Cardiac septum (tissue), 1 donor: ENCODE measurements around the gene PHC2. TPM values are rescaled to one million over a fixed set of nuclear protein-coding genes. Genes with fewer than 3 reads are reported as not detected.
A peak's percentile ranks its signal among the peaks of the same experiment; 100 is the strongest.

Experiments used
- DNase-seq: peaks from one replicate; pipeline ENCODE4 v3.0.0-alpha.2; 2020; ENCODE audit warnings: low spot score
- intact Hi-C: fragments of 100-400 bp; cut with DNase I; formaldehyde crosslinking; loops from one replicate; pipeline ENCODE4 v1.14.0; 2022
- total RNA-seq: library from RNA; stranded (reverse); fragmentation: NEBNext Ultra II Directional; extraction: Animal tissue kit (Norgen Biotek cat#: 25700); gene quantifications from one replicate; pipeline ENCODE4 v1.2.1, GENCODE V29; 2021
- donor health status: DM: no; HTN: no; CAD: no.

The PHC2 gene
- total RNA-seq, 1 donor from 2014 or later: 101 TPM

DNA sequence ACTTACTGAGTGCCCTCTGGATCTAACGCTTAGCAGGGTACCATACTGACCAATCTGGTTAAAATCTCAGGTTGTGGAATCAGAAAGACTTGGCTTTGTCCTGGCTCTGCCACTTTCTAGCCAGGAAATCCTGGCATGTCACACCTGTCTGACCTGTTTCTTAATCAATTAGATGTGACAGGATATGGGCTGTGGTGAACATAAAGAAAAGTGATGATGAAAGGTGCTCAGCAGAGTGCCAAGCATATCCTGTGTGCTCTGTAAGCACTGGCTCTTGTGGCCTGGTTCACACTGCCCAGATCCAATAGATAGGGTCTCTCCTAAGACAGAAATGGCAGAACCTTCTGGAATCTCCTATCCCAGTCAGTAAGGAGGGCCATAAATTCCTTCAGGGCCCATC lies 53.9 kb downstream of the PHC2 start:
- intact Hi-C loops: no loop called here
- DNase-seq: no peak

DNA sequence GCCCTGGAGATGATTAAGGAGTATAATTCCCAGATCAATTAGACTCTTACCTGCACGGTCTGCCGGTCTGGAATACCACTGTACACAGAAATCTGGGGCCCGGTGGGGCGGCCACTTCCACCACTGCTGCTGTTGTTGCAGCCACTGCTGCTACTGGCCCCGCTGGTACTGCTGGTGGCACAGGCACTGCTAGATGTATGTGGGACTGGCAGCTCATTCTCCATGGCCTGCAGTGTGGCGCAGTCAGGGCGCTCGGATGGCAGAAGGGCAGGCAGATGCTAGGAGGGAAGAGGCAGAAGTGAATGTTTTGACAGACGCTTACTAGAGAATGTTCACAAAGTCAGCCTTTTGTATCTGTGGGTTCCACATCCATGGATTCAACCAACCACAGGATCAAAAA lies 55.6 kb downstream of the PHC2 start:
- DNase-seq: no peak
- intact Hi-C loops: no loop called here

DNA sequence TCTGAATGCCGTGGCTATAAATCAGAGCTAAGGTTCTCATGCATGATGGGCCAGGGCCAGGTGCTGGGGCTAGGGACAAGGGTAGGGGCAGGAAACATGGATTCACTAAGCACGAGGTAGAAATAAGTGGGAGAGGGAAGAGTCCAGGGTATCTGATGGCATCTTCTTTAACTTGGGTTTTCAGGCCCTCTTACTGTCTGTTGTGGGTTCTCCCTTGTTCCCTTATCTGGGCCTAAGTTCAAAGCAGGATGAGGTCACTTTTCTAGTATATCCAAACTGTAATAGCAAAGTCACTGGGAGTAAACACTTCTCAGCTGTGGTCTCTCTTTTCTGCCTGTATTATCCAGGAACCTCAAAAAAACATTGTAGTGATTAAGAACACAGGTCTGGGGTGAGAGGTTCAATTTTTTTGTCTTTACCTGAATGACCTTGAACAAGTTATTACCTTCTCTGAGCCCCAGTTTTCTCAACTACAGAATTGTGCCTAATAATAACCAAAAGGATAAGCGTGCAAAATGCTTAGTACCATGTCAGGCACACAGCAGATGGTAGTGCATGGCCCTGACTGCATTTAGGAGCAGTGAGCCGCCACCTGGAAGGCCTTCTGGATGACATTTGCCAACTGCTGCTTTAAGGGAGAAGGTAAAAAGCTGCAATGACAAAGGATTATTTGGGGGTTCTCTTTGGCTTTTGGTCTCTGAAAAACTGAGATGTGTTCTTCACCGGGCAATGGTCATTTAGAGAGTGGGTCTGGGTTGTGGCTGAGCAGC lies 56.4 kb downstream of the PHC2 start:
- intact Hi-C loops: no loop called here

DNA sequence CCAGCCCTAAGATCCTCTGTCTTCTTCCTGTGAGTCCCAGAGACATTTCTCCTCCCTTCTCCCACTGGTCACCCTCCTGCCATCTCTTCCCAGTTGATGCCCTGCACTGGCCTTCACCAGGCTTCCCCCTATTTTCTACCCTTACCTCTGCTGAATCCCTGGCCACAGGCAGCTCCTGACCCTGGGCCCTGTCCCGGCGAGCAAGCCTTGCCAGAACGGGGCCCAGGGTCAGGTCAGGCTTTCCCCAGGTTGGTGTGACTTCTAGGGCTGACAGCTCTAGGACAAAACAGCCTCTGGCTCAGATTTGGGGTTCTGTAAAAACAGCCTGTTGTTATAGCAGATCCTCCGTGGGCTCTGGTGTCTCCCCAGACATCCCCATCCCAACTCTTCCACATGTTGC lies 57.3 kb downstream of the PHC2 start:
- intact Hi-C loops: no loop called here
- DNase-seq: no peak

More for the DNA sequence above, 56.4 kb downstream of the PHC2 start:
- no peak for DNase-seq

DNA sequence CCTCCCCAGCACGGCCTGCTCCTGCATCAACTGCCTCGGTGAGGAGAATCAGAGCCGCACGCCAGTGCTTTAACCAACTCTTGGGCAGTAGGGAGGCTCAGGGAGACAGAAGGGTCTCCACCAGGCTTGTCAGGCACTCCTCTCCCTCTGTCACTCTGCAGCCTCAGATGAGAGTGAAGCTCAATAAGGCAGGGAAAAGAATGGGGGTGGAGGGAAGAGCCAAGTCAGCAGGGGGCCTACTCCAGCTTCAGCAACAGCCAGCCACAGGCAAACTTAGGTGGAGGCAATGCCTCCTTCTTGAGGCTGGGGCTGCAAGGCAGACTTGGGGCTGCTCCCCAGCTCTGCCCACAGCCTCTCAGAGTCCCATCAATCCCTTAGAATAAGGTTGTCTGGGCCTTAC lies 58.2 kb downstream of the PHC2 start:
- intact Hi-C loops: no loop called here
- no peak for DNase-seq

DNA sequence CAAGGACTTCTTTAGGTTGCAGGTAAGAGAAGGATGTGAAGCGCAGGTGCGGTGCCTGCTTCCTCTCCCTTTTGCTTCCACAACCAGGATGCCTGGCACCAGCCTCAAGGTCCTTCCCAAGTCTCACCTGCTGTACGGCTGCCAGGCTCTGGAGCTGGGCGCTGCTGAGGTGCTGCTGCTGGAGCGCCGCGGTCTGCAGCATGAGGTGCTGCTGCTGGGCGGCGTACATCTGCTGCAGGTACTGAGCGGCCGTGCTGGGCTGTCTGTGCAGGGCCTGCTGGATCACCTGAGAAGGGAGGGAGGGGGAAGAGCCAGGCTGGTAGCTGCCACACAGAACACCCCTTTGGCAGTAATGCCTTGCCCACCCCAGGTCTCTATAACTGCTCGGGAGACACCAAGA lies 58.7 kb downstream of the PHC2 start:
- DNase-seq: no peak
- intact Hi-C loops: no loop called here

DNA sequence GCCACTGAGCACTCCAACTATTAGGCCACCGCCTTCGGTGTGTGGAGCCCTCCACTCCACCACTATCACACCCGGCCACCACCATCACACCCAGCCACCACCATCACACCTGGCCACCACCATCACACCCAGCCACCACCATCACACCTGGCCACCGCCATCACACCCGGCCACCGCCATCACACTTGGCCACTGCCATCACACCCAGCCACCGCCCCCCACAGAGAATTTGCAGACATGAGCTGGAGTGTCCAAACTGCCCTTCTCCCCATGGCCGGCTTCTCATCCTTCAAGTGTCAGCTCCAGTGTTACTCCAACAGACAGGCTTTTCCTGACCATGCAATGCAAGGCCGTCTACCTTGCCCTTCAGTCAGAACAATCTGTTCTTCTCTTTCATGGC lies 59.6 kb downstream of the PHC2 start:
- intact Hi-C loops: no loop called here

DNA sequence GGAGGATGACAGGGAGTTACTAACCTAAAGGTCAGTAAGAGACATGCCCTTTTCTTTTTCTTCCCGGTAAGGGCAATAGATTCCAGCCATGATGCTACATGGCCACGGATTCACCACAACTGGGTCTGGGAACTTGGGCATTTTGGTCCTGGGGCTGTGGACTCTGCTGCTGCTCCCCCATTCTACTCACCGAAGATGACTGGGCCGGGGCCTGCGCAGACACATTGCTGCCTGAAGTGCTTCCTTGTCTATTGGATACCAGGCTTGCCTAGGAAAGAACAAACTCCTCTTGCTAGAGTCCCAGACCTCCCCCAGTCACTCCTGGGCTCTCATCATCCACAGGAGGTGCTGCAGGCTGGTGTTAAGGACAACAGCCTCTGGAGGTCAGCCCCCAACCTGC lies 60.1 kb downstream of the PHC2 start:
- DNase-seq: no peak
- intact Hi-C loops: no loop called here

More for the DNA sequence above, 59.6 kb downstream of the PHC2 start:
- no peak for DNase-seq

DNA sequence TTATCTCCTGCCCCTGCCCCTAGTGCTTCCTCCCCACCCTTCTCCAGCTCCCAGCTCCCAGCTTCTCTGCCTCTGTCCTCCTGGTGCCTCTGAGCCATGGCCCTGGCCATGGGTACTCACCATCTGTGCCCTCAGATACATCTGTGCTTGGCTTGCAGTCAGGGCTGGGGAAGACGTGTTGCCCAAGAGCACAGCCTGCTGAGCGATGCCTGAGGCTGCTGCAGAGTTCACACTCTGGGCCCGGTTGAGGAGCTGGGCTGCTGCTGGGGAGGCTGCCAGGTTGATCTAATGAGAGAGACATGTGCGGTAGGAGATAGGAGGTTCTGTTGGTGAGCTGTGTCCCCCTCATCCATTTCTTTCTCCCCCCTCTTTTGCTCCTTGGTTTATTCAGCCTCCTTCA lies 60.6 kb downstream of the PHC2 start:
- no peak for DNase-seq
- intact Hi-C loops: no loop called here

DNA sequence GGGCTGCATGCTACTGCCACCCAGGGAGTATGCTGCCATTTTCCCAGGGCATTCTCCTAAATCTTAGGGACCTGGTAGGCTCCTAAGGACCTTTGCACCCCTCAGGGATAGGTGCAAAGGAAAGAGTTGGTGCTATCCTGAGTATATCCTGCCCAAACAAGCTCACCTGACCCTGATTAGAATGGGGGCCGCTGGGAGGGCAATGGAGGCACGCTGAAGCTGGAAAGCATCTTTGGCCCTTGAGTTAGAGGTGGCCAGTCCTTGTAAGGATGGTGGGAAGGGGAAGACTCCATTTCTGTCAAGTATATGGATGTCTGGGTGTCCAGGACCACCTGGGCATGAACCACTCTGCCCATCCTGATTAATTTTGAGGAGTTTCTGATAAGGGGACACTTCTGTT lies 61.1 kb downstream of the PHC2 start:
- intact Hi-C loops: loop anchor here (2.0 to 5.0 kb wide), 5 partner anchors 37 to 243 kb away; no protein-coding TSS in a partner anchor
- DNase-seq: no peak

DNA sequence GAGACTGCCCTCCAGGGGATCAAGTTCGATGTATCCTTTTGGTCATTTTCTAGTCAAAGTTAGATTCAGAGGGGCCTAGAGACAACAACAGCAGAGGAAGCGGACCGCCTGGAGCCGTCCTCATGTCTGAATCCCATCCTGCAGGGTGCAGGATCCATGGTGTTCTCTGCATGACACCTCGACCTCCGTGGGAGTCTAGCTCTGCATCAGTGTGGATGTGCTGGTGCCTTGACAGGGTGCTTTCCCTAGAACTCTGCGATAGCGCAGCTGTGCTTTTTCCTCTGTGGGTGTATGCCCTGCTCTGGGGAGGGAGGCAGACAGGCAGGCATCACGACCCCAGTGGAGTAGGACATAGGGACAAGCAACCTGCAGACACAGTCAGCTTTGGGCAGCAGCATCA lies 61.8 kb downstream of the PHC2 start:
- intact Hi-C loops: loop anchor here (2.0 to 5.0 kb wide), 5 partner anchors 37 to 243 kb away; no protein-coding TSS in a partner anchor
- DNase-seq: no peak

DNA sequence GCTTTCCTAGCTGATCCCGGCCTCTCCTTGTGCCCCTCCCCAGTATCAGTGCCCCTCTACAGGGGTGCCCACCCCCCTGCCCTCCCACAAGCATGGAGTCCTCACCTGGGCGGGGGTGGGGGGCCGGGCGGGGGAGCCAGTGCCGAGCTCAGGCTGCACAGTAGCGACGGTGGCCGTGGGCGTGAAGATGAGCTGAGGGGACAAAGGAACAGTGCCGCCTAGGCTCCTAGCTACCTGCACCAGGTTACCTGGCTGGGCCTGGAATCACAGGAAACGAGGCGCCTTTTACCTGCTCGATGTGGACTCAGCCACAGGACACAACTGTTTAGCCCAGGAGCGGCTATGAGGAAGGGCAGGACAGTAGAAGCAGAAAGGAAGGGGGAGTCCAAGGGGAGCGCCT lies 62.5 kb downstream of the PHC2 start:
- intact Hi-C loops: loop anchor here (2.0 to 5.0 kb wide), 5 partner anchors 36 to 244 kb away; no protein-coding TSS in a partner anchor
- DNase-seq: no peak

DNA sequence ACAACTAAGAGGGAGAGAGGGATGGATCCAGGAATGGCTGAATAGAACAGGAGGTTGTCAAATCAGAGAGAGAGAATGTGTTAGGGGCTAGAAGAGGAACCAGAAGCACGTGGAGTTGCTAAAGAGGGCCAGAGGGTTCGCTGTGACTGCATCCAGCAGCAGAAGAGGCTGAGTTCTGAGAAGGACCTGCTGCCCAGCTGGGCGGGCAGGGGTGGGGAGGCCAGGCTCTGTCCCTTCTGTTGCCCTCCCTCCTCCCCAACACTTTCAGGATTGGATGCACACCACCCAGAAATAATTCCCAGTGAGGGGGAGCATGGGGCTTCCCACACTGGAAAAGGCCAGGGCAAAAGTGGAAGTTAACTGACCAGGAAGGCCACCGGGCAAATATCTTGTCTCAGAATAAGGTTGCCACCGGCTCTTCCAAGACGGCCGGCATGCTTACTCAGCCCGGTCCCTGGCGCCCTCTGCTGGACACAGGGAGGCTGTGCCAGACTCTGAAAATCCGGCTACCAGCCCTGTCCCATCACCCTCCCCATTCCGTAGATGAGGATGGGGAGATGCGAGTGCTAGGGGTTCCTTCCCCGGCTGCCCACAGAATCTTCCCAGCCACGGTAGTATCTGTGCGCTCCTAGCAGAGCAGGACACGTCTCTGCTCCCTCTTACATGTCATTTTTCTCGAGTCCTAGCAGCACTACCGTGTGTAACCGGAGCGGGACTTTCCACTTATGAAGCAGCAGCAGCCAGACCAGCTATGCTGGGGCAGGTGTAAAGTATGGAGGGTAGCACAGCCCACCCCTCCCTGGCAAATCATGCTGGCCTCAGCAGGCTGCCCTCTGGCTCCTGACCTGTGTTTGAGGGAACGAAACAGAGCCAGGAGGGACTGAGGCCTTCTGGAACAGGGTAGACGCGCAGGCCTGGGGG lies 63.1 kb downstream of the PHC2 start:
- intact Hi-C loops: loop anchor here (1.0 to 5.0 kb wide), 7 partner anchors 35 to 245 kb away; no protein-coding TSS in a partner anchor
- DNase-seq: peak; percentile 96

DNA sequence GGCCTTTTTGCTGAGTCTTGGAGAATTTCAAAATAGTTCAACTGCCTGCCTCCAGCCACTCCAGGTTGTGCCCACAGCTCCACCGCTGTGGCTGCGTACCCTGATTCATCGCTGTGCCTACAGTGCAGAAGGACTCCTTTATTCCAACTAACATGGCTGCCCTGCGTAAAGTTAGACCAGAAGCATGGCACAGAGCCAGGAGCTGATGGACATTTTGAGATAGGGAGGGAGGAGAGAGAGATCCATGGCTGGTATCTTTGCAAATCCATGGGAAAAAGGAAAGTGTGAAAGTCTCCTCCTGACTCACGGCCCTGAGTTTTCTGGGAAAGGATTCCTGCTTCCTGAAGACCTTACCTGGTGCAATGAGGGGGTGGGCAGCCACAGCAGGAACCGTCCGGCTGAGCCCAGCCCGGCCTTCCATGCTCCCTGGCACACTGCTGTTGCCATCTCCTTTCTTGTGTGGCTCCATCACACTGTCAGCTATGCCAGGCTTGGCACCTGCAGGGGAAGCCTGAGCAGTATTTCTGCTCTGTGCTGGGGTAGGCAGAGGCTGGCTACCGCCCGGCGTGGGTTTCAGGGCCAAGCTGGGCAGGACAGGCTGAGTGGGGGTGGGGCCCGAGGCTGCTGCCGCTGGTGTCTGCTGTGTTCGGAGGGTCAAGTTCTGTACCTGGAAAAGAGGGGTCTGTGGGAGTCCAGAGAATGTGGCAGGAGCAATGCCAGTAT lies 64.0 kb downstream of the PHC2 start:
- intact Hi-C loops: loop anchor here (1.0 to 5.0 kb wide), 5 partner anchors 35 to 245 kb away; no protein-coding TSS in a partner anchor
- DNase-seq: no peak

DNA sequence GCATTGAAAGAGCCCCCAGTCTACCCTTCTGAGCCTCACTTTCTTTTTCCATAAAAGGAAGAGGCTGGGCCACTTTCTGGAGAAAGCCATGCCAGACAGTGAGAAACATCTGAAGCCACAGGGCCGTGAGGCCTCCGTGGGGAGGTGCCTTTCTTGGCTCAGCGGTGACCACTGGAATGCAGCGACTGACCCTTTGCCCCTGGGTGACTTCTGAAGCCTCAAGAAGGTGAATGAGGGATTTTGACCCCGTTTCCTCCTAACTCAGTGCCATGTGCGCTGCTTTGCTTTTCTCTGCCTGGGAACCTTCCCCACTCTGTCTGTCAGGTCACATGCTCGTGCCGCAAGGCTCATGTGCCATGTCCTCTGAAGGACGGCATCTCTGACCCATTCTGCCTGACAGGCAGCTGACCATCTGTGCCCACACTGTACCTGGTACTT lies 65.3 kb downstream of the PHC2 start:
- peak; percentile 85 for DNase-seq
- intact Hi-C loops: loop anchor here (5.0 kb wide), 3 partner anchors 33 to 247 kb away; no protein-coding TSS in a partner anchor

DNA sequence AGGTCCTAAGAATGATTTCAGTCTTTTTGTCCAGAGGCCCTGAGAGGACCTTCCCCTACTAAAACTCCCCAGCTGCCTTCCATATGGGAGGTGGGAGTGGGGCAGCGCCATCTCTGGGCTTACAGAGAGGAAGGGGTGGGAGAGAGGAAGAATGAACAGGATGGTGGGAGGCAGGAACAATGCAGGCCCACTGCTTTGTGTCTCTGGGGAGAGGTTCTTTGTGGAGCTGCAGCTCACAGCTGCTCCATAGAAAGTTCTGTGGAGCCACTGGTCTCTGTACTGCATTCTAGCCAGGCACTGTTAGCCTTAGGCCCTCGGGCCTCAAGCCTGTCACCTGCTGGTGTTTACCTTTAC lies 66.4 kb downstream of the PHC2 start:
- DNase-seq: no peak
- intact Hi-C loops: no loop called here

DNA sequence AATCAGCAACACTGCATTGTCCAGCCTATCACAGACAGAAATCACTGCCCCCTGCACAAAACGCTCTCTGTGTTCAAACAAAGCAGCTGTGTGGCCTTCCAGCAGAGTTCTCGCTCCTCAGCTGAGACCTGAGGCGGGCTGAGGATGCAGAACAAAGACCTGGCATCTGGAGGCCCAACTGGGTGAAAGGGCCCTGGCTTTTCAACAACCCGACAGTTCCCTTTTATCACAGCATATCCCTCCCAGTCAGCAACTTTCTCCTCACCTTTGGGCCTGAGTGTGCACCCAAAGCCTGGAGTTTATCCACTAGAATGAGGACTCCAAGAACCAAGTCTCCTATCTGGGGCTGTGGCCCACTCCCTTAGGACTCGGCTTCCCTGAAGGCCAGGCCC lies 67.4 kb downstream of the PHC2 start:
- intact Hi-C loops: no loop called here
- no peak for DNase-seq

DNA sequence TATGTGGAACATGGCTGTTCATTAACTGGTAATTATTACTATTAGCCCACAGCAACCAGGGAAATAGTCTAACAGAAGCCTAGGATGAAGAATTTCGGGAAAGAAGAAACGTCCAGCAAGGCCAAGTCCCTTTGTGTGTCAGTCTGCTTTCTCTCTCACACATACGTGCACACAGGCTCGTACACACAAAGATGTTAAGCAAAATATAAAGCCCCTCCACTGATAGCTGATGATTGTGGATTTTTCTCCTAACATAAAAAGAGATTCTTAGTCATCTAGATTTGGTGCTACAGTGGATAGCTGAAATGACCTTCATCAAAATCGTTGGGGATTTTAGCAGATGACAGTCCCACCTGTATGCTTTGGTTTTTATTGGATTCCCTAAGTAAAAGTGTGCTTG lies 67.9 kb downstream of the PHC2 start:
- DNase-seq: no peak
- intact Hi-C loops: no loop called here

DNA sequence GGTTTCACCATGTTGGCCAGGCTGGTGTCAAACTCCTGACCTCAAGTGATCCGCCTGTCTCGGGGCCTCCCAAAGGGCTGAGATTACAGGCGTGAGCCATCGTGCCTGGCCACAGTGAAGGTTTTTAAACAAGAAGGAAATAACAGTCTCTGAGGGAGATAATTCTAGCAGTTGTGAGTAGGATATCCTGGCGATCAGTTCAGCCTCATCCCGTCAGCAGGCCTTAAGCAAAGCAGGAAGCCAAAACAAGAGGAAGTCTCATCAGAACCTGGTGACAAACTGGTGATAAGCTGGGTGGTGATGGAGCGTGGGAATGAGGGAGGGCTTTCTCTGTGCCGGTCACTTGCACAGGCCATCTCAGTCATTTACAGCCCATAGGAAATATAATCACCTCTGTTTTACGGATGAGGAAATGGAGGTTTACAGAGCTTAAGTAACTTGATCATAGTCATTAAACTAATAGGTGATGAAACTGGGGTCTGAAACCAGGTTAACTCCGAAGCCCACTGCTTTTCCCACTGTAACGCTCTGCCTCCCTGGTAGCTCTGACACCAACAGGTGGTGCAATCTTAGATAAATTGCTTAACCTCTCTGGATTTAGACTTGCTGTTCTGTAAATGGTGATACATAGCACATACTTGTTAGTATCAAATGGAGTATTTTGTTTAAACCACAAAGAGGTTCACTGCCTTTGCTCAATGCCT lies 69.2 kb downstream of the PHC2 start:
- intact Hi-C loops: no loop called here

More for the DNA sequence above, 69.2 kb downstream of the PHC2 start:
- DNase-seq: no peak
